GM19025 (cell line): ENCODE measurements around the gene ARL16.

Experiments
- ATAC-seq: cut with Tn5 transposase; IDR thresholded peaks from one replicate; pipeline ENCODE4 v1.9.1; 2021; ENCODE audit warnings: mild to moderate bottlenecking, low read depth, moderate library complexity; ENCODE audit not compliant: unreplicated experiment

ARL16 gene

DNA sequence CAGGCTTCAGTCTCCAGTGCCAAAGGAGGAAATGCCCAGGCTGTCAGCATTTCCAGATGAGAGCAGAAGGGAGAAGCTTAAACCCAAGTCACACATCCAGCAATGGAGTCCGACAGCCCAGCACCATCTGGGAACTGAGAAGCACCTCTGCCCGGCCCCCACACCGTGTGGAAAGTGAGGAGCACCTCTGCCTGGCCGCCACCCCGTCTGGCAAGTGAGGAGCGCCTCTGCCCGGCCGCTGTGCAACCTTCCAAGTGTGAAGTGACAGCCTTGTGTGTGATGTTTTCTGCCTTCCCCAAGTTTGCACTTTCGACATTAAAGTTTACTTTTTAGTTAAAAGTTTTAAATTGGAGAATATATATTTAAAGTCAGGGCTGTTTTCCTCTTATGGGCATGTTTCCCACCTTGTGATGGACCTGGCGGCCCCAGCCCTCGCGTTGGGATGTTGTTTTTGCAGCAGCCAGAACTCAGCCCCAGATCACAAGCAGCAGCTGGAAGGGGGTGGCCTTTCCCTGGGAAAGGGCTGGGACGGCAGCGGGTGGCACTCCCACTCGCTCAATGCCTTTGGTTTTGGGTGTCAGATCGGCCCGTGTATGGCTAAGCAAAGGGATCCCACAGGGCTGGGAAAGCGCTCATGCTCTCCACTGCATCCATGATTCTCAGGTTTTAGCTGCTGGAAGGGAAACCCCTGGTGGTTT lies 9.9 kb downstream of the ARL16 start:
- no peak for ATAC-seq

DNA sequence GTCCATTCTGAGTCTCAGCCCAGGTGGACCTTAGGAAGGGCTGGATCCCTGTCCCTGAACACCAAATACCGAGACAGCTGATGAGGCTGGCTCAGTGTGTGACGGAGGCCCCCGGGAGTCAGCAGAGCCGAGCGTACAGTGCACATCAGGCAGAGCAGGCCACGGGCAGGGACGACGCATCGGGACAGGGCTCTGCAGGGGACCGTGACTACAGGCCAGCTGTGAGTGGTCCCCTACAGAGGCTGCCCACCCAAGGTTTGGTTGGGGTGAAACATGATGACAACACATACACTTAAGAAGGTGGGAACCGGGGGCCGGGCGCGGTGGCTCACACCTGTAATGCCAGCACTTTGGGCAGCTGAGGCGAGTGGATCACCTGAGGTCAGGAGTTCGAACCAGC lies 10.6 kb downstream of the ARL16 start:
- no peak for ATAC-seq

DNA sequence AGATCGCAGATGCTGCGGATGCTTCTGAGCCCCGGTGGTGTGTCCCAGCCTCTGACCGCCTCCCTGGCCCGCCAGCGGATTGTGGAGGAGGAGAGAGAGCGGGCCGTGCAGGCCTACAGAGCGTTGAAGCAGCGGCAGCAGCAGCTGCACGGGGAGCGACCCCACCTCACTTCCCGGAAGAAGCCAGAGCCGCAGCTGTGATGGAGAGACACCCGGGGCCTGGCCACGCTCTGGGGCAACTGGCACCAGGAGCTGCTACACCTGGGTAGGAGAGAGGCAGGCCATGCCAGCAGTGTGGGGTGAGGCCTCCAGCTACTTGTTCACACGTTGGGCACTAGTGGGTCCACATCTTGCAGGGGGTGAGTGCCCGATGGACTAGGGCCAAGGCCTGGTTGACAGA lies 11.1 kb downstream of the ARL16 start:
- no peak for ATAC-seq

DNA sequence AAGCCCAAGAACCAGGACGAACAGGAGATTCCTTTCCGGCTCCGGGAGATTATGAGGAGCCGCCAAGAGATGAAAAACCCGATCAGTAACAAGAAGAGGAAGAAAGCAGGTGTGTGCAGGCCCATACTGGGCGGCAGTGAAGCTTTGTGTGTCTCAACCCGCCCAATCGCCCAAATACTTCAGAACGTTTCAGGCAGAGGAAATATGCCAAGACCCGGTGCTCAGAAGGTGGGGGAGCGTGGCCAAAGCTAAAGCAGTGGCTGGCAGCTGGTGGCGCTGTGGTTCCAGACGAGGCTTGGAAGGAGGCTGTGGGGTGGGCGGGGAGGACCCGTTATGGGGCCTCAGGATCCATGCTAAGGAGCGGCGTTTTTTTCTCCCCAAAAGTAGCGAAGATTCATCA lies 15.8 kb downstream of the ARL16 start:
- ATAC-seq: no peak

DNA sequence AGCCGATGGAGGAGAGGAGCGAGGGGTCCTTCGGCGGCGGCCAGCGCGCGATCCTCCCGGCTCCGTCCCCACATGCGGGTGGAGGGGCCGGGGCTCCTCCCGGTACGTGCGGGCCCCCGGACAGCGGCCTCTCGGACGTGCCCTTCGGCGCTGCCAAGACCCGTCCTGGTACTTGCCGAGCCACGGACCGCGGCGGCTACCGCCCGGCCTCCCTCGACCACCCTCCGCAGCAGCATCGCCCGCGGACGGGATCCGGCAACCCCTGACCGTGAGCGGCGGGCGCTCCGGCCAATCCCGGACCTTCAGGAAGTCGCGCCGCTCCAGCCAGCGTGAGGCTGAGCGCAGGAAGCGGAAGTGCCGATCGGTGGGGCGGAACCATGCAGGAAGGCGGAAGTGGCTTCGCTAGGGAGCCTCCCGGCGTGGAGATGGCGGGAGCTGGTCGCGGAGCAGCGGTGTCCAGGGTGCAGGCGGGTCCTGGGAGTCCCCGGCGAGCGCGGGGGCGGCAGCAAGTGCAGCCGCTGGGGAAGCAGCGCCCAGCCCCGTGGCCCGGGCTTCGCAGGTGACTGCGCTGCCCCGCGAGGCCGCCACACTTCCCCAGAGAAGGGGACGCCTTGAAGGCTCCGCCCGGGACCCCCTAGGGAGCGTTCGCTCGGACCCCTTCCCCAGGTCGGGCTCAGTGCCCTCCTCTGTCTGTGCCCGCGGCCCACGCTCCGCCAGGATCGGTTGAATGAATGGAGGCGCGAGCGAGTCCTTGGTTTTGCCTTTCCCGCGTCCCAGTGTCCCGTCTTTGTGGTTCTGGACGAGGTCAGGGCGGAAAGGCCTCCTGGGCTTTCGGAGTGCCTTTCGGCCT lies 17.0 kb downstream of the ARL16 start, which contains the start of the genes CCDC137 and OXLD1:
TSS of gene CCDC137 (plus strand) at position 396 of the 850 bp plus-strand sequence. CDS start at position 426, 30 bp downstream.
TSS of gene OXLD1 (minus strand) at position 264 of the 850 bp plus-strand sequence. CDS start at position 236, 28 bp downstream.
- ATAC-seq: peak; percentile 90

DNA sequence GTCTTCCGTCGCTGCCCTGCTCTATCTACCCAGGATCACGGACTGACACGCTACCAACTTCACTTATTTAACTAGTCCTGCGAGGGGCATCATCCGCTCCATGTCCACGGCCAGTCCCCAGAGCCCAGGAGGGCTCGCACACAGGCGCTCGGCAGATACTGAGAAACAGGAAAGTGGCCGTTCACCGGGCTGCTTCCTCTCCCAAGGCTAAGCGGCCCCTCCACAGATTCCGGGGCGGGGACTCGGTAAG lies 17.6 kb downstream of the ARL16 start:
- no peak for ATAC-seq

DNA sequence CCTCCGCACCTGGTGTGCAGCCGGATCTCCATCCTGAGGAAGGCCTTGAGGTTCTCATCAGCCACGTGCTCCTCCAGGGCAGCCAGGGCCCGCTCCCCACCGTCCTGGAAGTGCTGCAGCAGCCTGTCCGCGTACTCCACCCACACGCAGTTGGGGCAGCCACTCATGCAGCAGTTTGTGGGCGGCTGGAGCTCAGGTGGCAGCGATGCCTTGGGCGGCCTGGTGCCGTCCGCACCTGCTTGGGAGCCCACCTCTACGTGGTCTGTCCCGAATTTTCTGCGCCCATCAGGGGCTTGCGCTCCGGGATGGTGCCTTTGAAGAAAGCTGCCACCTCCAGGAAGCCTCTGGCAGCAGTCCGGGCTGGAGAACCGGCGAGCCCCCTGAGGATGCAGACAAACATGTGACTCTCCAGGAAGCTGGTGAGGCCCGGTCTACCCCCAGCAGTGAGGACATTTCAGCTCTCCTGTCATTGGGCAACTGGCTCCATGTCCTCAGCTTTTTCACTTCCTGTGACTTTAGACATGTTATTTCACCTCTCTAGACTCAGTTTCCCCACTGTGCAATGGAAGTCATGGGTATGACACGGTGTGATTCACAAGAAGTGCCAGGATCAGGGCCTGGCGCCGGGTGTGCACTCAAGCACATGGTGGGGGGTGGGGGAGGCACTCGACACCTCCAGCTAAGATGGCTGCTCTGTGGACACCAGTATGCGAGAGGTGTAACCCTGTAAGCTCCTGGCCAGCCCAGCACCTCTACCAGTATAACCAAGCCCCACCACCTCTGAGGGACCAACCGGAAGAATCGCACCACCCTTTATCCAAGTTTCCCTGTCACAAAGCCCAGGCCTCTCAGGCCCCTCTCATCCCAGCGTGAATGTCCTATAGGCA lies 18.1 kb downstream of the ARL16 start:
- no peak for ATAC-seq

DNA sequence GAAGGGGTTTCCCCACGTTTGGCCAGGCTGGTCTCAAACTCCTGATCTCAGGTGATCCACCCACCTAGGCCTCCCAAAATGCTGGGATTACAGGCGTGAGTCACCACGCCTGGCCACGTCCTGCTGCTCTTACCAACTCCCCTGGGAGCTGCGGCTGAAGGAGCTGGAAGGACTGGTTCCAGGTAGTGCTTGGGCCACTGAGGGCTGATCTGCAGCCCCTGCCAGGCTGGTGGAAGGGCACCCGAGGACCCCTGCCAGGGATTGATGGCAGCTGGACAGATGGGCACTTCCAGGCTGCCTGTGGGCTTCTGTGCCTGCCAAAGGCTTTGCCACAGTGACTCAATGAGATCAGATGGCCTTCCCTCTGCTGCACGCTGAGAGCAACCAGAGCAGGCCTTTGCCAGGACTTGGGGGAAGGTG lies 19.5 kb downstream of the ARL16 start:
- no peak for ATAC-seq

DNA sequence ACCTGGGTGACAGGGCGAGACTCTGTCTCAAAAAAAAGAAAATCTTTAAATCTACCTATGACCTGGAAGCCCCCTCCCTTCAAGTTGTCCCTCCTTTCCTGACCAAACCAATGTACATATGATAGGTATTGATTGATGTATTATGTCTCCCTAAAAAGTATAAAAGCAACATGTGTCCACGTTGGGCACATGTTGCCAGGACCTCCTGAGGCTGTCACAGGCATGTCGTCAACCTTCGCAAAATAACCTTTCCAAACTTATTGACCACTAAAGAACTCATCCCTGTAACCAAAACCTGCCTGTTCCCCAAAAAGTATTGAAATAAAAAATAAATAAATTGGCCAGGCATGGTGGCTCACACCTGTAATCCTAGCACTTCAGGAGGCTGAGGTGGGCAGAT lies 21.6 kb downstream of the ARL16 start:
- no peak for ATAC-seq

DNA sequence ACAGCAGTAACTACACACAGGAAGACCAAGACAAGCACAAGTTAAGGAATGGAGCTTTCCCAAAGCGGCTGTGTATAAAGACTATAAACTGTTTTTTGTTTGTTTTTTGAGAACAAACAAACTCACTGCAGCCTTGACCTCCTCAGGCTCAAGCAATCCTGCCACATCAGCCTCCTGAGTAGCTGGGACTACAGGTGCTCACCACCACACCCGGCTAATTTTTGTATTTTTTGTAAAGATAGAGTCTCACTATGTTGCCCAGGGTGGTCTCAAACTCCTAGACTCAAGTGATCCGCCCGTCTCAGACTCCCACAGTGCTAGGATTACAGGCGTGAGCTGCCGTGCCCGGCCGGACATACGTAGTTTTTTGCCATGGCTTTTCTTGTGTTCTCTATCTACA lies 23.2 kb downstream of the ARL16 start:
- ATAC-seq: no peak

DNA sequence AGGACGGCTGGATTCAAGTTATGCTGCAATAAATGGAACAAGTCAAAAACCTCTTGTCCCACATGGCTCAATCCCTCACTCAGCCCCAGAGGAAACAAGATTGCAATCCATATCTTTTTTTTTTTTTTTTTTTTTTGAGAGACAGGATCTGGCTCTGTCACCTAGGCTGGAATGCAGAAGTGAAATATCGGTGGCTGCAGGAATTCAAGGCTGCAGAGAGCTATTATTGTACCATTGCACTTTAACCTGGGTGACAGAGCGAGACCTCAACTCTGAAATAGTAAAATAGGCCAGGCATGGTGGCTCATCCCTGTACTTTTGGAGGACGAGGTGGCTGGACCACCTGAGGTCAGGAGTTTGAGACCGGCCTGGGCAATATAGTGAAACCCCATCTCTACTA lies 24.6 kb downstream of the ARL16 start:
- no peak for ATAC-seq

DNA sequence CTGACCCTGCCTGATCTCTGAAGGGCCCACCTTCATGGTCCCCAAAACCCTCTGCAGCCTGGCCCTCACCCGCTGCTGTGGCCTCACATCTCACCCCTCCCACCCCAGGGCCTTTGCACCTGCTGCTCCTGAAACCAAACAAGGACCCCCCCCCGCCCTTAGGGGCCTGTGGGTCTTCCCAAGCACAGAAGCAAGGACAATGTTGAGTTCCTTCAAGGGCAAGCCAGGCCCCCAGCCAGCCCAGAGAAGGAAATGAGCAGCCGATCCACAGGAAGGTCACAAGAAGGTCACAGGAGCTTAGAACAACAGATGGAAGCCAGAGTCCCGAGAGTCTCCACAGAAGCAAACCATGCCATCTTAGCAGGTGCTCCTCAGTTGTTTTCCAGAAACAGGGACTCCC lies 26.8 kb downstream of the ARL16 start:
- ATAC-seq: no peak

DNA sequence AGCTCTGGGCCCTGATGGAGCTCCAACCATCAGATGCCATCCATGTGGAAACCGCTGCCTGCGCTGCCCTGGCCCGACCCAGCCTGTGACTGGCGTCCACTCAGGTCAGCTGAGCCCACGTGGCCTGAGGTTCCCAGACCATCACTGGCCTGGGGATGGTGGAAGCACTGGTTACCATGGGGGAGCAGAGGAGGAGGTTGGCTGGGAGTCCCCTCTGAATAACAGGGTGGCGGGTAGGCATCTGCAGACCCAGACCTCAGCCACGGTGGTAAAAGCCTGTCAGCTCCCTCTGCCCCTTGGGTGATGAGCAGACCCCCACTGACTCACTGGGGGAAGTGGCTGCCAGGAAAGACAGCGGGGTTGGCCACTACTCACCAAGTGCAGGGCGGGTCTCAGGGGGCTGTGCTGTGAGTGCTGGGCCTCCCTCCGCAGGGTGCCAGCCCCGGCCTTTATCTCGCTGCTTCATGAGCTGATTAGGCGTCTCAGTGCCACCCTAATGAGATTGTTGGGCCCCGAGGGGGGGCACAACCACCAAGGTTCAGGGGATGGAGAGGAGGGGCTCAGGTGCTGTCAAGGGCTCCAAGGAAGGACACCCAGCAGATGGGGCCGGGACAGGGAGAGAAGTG lies 27.4 kb downstream of the ARL16 start, which contains the start of gene PDE6G:
TSS of gene PDE6G (minus strand) at position 425 of the 626 bp plus-strand sequence. CDS start 3,237 bp downstream, outside the sequence.
- ATAC-seq: no peak

DNA sequence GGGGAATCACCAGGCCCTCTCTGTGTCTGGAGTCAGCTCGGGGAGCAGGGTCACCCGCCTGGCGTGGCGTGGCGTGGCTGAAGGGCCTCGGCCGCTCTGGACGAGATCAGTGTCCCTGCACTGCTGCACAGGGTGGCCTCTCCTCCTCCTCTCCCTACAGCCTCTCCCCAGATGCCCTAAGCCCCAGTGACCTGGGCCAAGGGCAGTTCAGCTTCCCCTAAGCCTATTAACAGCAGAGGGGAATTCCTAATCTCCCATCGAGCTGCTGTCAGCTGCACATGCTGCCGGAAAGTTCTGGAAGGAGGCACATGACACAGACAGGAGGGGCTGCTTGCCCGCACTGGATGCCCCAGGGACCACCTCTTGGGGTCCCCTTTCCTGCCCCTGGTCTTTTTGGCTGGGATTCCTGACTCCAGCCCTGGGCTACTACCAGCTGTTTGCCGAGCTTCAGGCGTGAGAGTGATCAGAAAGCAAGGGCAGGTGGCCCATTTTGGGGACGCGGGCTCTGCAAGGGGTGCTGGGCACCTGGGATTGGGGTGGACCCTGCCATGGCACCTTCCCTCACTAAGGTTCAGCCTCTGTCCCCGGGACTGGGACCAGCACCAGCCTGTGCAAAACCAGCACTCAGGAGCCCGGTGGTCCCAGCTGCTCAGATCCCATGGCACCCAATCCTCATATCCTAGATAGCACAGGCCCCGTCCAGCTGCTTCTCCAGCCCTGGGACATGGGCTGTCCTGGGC lies 28.0 kb downstream of the ARL16 start:
- ATAC-seq: no peak

DNA sequence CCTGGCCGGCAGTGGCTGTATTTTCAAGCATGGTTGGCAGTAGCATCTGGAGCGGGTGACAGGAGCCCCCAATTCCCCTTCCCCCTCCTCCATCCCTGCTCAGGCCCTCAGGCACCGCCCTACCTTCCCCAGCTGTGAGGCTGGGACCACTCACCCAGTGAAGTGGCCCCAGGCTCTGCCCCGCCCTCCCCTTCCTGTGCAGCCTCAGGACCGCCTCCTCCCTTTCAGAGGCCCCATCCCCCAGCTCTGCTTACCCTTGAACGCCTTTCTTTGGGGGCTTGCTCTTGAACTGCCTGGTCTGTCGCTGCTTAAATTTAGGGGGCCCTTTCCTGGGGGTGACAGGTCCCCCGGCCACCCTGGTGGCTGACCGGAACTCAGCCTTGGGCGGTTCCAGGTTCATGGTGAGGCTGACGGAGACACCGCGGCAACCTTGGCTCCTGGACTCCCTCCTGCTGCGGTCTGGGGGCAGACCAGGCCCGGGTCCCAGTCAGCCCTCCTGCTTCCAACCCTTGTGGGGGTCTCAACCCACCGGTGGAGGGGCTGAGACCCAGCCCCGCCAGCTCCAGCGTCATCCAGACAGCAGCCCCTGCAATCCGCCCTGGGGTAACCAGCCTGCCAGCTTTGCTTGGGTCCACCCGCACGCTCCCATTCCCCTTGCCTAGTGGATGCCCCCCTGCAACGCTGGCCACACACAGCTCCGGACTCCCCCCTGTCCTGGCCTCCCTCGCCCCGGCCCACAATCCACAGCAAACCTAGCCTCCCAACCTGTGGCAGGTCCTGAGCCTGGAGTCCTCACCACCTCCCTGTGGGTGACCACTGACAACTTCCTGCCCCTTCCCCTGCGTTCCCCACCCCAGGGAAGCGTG lies 30.5 kb downstream of the ARL16 start:
- no peak for ATAC-seq

DNA sequence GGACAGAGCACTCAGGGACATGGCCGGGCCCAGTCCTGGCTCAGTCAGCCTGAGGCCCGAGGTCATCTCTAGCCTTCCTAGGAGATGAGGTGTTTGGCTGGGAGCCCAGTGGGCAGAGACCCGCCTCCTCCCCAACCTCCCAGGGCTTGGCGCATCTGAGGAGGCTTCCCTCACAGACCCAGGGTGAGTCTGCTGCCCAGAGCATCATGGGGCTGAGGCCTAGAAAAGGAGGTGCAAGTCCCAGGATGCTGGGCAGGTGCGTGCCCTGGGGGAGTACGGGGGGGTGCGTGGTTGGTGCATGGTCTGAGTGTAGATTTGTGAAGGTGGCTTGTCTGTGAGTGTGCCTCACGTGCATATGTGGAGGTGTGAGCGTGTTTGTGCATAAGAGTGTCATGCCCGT lies 31.9 kb downstream of the ARL16 start:
- ATAC-seq: no peak

DNA sequence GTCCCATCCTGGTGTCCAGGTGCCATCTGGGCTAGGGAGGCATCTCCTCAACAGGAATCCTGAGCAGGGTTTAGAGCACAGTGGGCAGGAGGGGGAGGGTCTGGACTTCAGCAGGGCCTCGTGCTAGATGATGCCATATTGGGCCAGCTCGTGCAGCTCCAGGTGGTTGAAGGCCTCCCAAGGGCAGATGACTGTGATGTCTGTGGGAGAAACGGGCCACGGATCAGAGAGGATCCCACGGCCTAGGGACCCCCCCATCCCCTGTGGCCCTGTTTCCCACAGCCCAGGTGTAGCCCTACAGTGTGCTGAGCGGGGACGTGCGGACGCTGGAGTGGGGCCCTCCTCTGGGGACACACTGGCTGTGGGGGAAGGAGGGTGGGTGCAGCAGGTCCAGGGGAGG lies 32.6 kb downstream of the ARL16 start:
- ATAC-seq: no peak

DNA sequence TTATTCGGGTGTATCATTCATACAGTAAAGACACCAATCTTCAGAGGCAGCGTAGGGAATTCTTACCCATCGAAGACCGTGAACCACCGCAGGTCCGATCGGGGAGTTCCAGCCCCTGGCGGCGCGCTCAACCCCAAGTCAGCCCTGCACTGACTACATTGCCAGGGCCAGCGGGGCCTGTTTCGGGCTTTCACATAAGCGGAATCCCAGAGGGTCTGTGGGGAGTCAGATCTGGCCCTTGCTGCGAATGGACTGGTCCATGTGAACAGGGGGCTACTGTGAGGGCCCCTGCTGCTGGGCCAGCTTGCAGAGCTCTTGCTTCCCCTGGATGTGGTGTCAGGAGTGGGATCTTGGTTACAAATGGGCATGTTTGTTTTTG lies 34.9 kb downstream of the ARL16 start:
- no peak for ATAC-seq
